ENCODE data around the gene HPD.
"Not testable (repeated sequence)": the region's sequence is repeated elsewhere in the genome, so short reads cannot be mapped to it uniquely, and the experiment has no call there.

HPD gene

DNA sequence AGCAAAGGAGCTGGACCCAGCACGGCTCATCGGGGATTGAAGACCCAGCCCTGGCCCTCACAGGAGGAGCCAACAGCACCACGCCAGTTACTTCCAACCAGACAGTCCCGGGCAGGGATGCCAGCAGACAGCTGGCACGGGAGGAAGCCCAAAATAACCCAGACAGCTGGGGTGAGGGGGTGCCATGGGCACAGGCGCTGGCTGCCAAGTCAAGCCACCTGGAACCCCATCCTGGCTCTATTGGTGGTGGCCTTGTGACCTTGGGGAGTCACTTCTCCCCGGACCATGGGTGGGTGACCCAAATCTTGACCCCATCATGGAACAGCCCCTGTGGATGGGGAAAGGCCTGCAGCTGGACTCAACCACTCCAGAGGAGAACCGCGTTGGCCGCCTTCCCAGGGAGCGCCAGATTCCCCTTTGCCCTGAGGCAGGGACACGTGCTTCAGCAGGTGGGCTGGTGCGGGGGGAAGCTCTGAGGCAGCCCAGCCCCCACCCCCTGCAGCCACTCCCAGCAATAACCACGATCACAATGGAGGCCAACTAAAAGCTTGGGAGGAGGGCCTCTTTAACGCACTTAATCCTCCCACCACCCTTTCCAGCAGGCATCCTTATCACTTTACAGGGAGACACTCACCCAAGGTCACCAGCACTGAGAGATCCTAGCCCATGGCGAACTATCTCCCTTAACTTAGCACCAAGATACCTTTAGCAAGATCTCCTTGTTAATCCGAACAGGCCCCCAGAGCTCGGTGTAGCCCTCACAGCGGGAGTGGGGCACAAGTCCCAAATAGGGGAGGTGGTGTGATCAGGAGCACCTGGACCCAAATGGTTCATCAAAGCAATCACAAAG lies 60.5 kb downstream of the HPD start:
- no peak for DNase-seq (ENCODE audit: low read depth)

DNA sequence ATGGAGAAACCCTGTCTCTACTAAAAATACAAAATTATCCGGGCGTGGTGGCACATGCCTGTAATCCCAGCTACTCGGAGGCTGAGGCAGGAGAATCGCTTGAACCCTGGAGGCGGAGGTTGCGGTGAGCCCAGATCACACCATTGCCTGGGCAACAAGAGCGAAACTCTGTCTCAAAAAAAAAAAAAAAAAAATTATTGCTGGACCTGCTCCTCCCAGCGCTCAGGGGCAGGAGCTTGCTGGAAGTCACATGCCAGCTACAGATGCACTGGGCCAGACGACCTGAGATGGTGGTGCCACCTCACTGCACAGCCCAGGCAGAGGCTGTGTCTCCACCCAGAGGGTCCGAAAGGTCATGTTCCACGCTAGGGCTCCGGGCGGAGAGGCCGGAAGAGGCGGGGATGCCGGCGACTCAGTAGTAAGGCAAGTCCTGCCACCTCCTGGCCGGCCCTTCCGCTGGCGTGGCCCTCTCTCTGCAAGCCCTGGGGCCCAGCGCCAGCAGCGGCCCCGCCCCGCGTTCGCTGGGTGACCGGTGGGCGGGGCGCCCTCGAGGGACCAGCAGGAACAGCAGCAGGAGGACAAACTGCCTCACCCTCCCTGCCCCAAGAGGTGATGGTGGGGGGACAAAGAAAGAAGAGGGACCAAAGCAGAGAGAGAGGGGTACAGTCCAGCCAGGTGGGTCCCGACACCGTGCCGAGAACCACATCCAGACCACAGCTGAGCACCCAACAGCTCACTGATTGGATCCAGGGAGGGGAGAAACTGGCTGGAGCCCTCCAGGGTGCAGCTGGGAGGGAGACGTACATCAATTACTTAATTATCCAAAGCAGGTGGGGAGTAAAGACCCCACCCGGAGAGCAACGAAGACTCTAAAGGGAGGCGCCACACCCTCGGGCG lies 61.6 kb downstream of the HPD start:
- no peak for DNase-seq (ENCODE audit: low read depth)

DNA sequence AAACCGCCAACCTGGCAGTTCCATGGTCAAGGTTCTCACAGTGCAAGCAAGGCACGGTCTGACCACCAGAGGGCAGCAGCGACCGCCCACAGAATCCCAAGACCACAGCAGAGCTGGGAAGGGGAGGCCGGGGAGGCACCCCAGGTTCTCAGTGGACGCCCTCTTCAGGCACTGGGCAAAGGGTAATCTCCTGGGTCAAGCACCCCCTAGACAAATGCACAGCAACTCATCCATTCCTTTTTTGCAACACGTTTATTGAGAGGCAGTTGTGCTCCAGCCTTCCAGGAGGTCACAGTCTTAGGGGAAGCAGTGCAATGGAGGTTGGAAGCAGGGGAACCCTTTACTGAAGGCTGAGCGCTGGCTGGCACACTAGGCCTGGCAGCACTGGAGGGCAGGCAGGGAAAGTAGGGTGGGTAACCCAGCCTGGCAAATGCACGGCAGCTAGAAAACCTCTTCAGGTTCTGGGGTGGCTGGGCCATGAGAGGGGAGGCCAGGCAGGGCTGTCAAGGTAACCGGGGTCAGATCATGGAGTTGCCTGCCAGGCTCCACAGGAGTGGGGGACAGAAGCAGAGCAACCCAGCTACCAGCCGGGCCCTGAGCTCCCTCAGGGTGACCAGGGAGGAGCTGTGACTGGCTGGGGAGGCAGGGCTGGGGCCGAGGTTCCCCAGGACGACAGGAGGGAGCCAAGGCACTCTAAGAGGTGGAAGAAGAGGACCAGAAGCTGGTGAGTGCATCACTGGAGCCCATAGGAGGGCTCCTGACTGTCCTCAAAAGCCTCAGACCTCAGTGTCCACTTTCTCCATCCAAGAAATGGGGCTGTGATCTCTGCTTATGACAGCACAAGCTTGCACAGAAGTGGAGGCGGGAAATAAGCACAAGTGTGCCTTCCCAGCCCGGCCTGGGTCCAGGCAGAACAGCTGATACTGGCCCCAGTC lies 63.4 kb downstream of the HPD start:
- DNase-seq (ENCODE audit: low read depth) = no peak

DNA sequence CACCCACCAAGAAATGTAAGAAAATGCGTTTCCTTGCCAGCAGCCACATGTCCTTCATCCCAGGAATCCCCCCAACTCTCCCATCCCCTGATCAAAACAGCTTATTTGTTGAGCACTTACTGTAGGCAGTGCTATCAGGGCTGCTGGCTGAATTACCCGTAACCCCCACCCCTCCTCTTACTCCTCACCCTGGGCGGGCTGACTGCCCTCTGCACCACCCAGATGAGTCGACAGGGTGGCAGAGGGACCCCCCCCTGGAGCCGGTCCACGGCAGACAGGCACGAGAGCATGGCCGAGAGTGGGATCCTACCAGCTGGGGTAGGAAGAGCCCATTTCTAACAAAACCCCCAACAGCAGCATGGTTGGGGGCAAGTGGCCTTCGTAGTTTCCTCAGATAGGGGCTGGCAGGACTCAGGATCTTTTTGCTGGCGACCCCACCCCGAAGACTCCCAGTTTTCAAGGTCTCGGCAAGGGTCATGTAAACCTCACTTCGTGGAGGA lies 64.1 kb downstream of the HPD start:
- DNase-seq (ENCODE audit: low read depth) = no peak

DNA sequence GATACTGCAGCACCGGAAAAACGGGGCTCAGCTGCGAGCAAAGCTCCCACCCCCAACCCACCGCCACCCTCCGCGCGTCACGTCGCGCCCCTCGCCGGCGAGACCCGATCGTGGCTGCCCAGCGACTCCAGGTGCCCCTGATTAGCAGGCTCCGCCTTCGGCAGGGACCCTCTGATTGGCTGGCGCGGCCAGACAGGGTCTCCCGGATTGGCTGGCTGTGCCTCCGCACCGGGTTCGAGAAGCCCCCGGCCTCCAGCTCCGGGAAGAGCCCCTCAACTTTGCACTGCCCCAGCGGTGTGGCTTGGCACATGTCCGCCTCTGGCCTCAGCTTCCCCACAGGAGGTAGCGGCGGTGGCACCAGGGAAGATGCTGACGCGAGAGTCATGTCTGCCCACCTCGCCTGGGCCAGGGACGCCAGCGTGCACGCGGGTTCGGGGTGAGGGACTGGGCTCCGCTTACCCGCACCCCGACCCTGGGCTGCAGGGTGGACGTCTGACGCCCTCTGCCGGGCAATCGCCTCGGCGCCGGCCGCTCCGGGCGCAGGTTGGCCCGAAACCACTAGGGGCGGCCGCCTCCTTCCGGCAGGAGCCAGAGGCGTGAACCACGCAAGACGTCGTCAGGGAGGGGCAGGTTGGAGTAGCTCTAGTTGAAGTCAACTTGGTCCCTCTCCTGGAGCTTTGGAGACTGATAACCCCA lies 64.7 kb downstream of the HPD start:
- no peak for DNase-seq (ENCODE audit: low read depth)

DNA sequence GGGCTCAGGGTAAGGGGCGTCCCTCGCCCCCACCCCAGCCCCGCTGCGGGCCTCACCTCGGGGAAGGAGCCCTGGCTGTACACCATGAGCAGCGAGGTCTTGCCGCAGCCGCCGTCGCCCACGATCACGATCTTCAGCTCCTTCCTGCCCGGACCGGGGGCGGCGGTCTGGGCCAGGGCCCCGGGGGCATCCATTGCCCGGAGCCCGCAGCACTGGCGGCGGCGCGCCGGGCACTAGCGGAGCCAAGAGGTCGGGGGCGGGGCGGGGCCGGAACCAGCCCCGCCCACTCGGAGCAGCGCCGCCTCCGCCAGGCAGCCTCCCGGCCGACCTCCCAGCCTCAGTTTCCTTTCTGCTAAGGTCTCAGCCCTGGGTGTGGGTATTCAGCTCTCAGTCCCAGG lies 65.2 kb downstream of the HPD start, which contains the start of gene RHOF:
RHOF (minus strand) TSS at position 249 of the 398 bp plus-strand sequence; CDS start at position 194, 55 bp downstream.
- no peak for DNase-seq (ENCODE audit: low read depth)

DNA sequence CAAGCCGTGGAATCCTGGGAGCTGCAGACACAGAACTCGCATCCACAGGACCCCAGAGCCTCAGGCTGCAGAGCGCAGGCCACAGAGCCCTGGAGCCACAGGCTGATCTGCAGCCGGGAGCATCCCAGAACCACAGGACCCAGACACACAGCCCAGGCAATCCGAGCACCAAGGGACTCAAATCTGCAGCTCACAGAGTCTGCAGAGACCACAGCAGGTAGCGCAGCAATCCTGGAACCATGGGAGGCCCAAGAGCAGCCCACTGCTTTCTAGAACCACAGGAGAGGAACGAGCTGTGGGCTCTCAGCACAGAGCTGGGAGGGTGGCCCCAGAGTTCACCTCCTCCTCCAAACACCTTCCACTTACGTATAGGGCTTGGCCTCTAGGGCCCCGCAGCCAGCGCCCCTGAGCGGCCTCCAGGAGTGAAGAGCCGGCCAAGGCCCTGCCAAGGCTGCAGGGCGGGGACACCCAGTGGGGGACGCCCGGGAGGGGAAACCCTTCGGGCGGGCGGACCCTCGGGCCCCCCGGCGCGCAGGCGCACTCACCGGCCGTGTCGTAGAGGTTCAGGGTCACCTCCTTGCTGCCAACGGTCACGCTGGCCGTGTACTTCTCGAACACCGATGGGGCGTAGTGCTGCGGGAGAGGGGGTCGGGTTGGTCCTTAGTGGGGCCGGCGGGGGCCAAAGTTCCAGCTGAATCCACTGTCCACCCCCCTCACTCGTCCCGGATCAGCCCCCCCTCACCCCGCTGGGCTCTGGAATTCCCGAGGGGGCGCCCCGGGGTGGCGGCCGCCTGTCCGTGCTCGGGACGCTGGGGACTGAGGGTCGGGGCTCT lies 65.8 kb downstream of the HPD start:
- no peak for DNase-seq (ENCODE audit: low read depth)

DNA sequence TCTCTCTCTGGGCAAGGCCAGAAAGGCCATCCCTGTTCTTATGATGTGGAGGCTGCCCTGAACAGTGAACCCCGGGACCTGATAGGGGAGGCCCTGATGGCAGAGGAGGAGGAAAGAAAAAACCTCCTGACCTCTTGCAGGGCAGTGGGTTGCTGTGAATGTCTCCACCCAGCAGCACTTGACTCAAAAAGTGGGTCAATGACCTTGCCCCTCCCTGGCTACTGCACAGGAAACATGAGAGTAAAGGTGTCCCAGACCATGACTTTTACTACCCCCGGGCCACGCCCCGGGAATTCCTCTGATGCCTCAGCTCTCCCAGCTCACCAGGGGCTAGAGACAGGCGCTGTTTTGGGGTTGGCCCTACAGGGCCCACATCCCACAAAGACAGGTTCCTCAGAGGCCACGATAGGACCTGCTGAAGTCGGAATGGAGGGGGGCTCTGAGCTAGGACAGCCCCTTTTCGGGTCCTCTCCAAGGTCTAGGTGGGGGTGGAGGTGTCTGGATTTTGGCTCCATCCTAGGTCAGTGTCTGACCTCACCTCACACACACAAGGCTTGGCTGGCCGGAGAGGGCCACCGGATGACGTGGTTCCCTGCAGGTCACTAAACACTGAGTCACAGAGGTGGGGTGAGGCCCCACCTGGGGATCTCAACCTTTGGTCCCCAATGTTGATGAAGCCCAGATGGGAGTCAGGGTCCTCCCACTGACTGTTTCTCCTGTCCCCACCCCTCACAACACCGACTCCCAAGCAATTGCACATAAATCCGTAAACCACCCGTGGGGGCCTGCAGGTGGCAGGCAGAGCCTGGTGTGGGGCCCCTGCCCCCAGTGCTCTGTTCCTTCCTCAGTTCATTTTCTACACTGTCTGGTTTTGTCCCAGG lies 66.7 kb downstream of the HPD start:
- no peak for DNase-seq (ENCODE audit: low read depth)

DNA sequence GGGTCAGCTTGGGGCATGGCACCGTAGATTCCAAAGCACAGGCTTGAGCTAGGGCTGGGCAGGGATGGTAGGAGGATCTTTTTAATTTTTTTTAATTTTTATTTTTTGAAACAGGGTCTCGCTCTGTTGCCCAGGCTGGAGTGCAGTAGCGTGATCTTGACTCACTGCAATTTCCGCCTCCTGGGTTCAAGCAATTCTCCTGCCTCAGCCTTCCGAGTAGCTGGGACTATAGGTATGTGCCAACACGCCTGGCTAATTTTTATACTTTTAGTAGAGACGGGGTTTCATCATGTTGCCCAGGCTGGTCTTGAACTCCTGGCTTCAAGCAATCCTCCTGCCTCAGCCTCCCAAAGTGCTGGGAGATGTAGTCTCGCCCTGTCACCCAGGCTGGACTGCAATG lies 67.9 kb downstream of the HPD start:
- DNase-seq (ENCODE audit: low read depth) = not testable (repeated sequence)

DNA sequence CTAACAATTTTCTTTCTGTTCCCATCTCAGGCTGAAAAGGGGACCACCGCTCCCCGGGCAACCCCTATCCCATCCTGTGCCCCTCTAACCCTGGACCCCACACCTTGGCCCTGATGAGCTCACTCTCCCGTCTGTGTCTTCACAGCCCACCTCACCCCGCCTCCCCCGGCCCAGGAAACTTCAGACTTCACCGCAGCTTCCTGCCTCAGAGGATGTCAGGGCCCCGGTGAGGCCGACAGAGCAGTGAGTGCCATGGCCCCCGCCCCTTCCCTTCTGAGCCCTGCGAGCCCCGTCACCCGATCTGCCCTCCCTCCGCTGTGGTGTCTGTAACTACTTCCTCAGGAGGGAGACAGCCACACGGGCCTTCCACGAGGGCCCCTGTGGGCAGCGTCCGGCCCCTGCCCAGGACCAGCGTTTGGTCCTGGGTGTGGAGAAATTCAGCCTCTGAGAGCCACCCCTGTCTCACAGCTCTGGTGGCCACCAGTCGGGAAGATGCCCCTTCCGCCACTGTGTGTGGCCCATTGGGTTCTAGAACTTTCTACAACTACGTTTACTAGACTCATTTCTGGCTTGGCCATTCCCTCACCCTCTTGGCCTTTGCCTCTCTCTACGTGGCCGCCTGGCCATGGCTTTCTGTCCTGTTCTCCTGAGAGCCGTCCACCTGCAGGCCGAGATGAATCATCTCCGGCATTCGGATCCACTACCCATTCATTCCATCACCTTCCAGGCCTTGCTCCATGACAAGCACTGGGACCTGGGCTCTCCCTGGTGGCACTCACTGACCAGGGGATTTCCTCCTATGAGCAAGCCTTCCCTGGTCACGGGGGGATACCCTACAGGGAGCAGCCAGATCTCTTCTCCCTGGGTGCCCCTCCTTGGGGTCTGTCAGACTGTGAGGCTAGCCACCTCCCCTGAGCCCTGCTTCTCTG lies 68.6 kb downstream of the HPD start:
- no peak for DNase-seq (ENCODE audit: low read depth)
